Activated naive CD4-positive, alpha-beta T cell treated with Interleukin-2 at 50 U/mL for 16 hours (primary cell): ENCODE measurements around the gene TAAR5.
"Not testable (repeated sequence)": the region's sequence is repeated elsewhere in the genome, so short reads cannot be mapped to it uniquely, and the experiment has no call there.

Source experiments
- DNase-seq: peaks from one replicate; pipeline ENCODE4 v3.0.0-alpha.2; 2020

The TAAR5 gene

DNA sequence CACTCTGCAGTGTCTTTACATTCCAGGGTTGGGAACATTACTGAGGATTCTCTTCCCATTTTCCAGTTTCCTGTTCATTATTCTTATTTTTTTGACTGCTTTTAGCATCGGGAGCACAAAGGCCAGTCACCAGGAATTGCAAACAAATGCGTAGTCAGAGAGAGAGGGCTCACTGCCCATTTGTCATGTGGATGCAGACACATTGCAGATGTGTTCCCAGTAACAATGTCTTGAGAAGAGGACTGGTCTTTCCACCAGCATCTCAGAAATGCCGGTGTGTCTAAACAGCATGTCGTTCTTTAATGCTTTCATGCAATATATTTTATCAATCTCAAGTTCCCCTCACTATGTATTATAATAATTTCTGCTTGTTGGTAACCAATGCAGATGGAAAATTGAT, 20.4 kb downstream of the TAAR5 start:
- DNase-seq: no peak

DNA sequence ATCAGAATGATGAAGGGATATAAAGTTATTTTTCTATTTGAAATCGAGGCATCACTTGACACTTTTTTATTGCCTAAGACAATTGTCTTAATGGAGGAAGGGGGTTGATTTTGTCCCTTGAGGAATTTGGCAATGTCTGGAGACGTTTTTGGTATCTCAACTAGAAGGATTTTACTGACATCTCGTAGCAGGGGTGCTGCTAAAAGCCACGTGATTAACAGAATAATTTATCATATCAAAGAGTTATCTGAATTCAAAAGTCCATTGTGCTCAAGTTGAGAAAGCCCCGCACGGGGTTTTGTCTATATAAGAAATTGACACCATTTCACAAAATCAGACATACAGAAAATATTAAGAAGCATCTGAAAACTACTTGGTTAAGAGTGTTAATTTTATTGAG, 20.9 kb downstream of the TAAR5 start:
- no peak for DNase-seq

DNA sequence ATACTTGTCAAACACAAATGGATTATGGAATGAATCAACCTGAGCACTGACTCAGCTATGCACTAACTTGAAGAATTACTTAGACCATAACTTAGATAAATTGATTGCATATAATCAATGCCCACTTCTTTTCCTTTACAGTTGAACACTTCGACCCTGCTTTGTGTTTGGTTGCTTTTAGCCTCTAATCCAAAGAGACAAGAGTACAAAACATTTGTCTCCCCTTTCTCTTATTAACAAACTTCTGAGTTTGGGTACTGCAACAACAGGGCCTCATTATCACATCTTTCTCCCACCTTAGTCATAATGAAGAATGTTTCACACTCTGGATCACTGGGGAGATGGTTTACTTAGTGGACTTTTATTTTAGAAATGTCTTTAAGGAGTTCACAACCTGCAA, 22.0 kb downstream of the TAAR5 start:
- no peak for DNase-seq

DNA sequence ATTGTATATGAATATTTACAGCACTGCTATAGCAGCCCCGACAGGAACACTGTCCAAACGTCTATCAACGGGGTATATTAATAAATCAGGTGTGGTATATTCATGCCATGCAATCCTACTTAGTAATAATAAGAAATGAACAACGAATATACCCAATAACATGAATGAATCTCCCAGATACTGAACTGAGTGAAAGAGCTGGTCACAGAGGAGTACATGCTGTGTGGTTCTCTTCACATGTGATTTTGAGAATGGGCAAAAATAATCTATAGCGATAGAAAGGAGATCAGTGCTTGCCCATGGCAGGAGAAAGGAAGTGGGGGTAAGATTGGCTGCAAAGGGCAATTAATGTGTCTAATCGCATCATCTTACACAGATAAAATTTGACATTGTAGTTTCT, 23.1 kb downstream of the TAAR5 start:
- no peak for DNase-seq

DNA sequence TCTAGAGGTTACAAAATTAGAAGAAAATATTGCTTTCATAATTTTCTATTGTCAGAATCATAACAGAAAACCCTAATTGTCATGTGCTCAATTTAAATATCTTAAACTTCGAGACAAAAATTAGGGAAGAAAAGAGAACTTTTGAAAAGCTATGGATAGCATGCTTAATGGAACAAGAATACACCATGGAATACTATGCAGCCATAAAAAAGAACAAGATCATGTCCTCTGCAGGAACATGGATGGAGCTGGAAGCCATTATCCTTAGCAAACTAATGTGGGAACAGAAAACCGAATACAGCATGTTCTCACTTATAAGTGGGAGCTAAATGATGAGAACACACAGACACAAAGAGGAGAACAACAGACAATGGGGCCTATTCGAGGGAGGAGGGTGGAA, 29.5 kb downstream of the TAAR5 start:
- DNase-seq: not testable (repeated sequence)

DNA sequence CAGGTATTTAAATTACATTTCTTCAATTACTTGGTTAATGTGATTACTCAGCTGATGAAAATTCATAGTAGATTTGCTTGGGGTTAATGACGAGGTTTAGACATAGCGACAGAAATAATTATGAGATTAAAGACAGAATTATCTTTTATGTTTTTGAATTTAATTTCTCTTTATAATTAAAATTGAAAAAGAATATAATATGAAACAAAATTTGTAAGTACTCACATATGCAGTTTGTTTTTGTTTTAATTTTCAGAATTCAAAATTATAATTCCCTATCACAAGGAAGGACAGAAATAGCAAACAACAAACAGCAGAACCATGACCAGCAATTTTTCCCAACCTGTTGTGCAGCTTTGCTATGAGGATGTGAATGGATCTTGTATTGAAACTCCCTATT, 37.2 kb downstream of the TAAR5 start, which contains the start of gene TAAR8:
TAAR8 (plus strand) TSS at position 301 of the 400 bp plus-strand sequence; CDS start at position 322, 21 bp downstream.
- no peak for DNase-seq

DNA sequence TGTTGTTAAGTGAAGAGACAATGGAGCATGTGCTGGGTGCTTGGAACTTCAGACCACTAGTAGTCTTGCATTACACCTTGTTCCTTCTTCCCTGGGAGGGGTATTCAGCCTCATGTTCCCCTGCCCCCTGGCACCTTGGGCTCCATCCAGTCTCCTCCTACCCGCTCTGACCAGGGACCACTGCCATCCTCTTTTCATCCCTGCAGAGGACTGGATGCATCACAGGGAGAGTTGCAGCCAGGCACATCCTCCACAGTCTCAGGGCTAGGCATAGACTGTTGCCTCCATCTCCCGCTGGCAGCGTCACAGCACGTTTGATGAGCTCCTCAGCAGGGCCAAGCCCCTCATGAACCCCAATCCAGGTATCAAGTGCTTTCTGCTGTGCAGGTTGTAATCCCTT, 38.3 kb downstream of the TAAR5 start:
- no peak for DNase-seq

DNA sequence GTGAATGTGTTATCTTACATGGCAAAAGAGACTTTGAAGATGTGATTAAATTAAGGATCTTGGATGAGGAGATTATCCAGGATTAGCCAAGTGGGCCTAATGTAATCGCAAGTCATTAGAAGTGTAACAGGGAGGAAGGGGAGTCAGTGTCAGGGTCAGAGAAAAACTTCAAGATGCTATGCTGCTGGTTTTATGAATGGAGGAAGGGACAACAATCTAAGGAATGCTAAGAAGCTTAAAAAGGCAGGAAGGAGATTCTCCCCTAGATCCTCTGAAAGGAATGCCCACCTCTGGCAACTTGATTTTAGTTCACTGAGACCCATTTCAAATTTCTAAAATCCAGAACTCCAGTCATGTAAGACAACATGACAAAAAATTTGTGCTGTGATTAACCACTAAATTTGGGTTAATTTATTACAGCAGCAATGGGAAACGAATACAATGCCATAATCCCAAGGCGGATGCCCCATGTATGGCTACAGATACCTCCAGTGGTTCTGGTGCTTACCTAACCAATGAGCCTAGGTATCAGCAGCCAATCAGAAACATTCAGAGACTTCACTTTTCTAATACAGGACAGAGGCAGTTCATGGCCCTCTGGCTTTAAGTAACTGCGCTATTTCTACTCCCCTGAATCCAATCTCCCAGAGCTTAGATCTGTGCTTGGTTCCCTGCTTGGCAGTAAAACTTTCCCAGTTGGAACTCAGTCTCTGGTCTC, 40.6 kb downstream of the TAAR5 start:
- DNase-seq: no peak

DNA sequence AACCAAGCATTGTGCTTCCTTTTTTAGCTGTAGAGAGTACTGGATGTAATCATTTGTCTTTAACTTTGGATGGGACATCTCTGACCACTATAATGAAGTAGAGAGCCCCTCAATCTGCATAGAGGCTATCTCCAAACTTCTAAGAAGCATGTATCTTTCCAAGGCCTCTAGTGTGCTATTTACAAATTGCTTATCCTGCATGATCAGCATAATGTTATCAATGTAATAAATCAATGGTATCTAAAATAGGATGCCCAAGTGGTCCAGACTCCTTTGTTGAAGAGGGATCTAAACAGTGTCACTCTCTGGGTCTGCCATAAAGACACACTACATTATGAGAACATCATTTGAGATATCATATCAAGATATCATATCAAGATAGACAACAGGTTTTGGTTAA, 44.7 kb downstream of the TAAR5 start:
- no peak for DNase-seq
